ENCODE measurements around the gene CD300A. TPM values are rescaled to one million over a fixed set of nuclear protein-coding genes. Genes with fewer than 3 reads are reported as not detected.

Gene CD300A
- total RNA-seq (ENCODE audit: low replicate concordance), result not detected in 2 replicates

DNA sequence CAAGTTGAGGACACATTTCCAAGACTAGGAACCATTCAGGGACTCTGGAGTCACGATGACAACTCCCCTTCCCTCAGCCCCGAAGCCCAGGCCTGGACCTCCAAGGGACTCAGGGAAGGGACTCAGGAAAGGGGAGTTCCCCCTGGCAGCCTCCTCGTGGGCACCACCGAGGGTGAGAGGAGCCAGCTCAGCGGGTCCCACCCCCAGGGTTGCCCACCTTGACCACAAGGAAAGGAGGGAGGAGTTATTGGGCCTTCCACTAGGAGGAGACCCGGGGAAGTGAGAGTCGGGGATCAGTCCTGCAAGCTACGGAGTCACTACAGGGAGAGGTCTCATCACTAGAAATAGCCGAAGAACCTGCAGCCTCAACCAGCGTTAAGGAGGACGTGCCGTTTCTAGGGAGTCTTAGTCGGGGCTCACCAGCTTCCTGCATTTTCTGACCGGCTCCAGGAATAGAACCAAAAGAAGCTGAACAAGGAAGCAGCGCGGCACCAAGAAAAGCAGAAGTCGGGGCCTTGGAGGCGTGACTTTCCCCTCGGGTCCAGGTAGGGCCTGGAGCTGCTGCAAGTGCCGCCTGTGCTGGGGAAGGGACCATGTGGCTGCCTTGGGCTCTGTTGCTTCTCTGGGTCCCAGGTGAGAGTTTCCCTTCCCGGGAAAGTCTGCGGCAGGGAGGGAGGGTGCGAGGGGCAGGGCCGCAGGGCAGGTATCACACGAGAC, at the start of gene CD300A:
Gene CD300A (plus strand): TSS at position 524 of the 717 bp plus-strand sequence. CDS start 70 bp downstream, at position 594.
- TF ChIP-seq, protein P1, sequence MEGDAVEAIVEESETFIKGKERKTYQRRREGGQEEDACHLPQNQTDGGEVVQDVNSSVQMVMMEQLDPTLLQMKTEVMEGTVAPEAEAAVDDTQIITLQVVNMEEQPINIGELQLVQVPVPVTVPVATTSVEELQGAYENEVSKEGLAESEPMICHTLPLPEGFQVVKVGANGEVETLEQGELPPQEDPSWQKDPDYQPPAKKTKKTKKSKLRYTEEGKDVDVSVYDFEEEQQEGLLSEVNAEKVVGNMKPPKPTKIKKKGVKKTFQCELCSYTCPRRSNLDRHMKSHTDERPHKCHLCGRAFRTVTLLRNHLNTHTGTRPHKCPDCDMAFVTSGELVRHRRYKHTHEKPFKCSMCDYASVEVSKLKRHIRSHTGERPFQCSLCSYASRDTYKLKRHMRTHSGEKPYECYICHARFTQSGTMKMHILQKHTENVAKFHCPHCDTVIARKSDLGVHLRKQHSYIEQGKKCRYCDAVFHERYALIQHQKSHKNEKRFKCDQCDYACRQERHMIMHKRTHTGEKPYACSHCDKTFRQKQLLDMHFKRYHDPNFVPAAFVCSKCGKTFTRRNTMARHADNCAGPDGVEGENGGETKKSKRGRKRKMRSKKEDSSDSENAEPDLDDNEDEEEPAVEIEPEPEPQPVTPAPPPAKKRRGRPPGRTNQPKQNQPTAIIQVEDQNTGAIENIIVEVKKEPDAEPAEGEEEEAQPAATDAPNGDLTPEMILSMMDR (IDR thresholded peaks at IDR 0.05; ENCODE audit: insufficient read depth, low read length), result no peak
- no peak within 1 kb of the TSS for H3K4me3 ChIP-seq (ENCODE audit: low read depth, low read length)
- DNase-seq (ENCODE audit: low read depth), result no peak

- TF ChIP-seq, protein P1 (IDR thresholded peaks at IDR 0.05; ENCODE audit: insufficient read depth, low read length), result no peak
- no peak overlapping the region for H3K4me3 ChIP-seq (ENCODE audit: low read depth, low read length)
- no peak for DNase-seq (ENCODE audit: low read depth)
These were observed 49.0 kb upstream of the CD300A start for GRCh38 chr17:74417178-74418045.

GRCh38 chr17:74419928-74420411, 46.5 kb upstream of the CD300A start:
- TF ChIP-seq, protein P1 (IDR thresholded peaks at IDR 0.05; ENCODE audit: insufficient read depth, low read length), result no peak

GRCh38 chr17:74424117-74424516, 42.3 kb upstream of the CD300A start:
- TF ChIP-seq, protein P1 (IDR thresholded peaks at IDR 0.05; ENCODE audit: insufficient read depth, low read length), result no peak
- DNase-seq (ENCODE audit: low read depth), result no peak
- H3K4me3 ChIP-seq (ENCODE audit: low read depth, low read length), result no peak overlapping the region

More at GRCh38 chr17:74419928-74420411, 46.5 kb upstream of the CD300A start:
- H3K4me3 ChIP-seq (ENCODE audit: low read depth, low read length), result no peak overlapping the region
- no peak for DNase-seq (ENCODE audit: low read depth)

- TF ChIP-seq, protein P1 (IDR thresholded peaks at IDR 0.05; ENCODE audit: insufficient read depth, low read length), result no peak
These were observed 41.8 kb upstream of the CD300A start for GRCh38 chr17:74424657-74425056.

DNA sequence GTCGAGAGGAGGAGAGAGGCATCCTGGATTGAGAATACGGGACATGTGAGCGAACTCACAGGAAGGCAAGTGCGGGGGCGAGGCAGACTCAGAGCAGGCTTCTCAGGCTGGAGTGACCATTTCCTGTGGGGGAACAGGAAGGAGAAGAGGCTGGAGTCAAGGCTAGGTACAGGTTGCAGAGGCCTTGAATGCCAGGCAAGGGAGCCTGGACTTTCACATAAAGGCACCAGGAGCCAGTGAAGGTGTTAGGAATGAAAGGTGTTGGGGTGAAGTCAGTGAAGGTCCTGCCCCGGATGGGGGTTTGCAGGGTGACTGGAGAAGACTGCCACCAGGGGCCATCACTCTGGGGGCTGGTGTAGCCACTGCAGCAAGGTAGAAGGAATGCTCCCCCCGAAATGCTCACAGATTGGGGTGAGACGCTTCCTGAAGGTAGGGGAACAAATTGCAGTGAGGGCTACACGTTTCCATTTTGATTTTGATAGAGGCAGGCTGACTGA, 39.8 kb upstream of the CD300A start:
- no peak overlapping the region for H3K4me3 ChIP-seq (ENCODE audit: low read depth, low read length)
- DNase-seq (ENCODE audit: low read depth), result no peak
- TF ChIP-seq, protein P1 (IDR thresholded peaks at IDR 0.05; ENCODE audit: insufficient read depth, low read length), result no peak

More at GRCh38 chr17:74424657-74425056, 41.8 kb upstream of the CD300A start:
- H3K4me3 ChIP-seq (ENCODE audit: low read depth, low read length), result no peak overlapping the region
- DNase-seq (ENCODE audit: low read depth), result no peak
